Measurements from ENCODE around the gene NOL7.

DNA sequence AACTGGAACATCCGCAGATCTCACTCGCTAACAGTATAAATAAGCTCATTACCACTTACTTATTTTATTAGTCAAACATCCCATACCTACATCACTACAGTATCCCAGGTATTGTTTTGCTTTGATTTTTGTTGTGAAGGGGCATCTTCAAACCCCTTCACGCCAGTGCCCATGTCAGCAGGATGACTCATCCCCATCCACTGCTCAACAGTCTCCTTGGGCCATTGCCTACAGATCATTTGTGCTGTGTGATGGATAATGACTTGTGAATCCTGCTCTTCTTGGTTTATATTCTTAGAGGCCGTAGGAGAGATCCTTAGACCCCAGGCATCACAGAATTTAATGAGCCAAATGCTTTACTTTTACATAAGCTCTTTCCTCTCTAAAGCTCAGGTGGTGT, 49.2 kb upstream of the NOL7 start:
- TF ChIP-seq, protein P1, sequence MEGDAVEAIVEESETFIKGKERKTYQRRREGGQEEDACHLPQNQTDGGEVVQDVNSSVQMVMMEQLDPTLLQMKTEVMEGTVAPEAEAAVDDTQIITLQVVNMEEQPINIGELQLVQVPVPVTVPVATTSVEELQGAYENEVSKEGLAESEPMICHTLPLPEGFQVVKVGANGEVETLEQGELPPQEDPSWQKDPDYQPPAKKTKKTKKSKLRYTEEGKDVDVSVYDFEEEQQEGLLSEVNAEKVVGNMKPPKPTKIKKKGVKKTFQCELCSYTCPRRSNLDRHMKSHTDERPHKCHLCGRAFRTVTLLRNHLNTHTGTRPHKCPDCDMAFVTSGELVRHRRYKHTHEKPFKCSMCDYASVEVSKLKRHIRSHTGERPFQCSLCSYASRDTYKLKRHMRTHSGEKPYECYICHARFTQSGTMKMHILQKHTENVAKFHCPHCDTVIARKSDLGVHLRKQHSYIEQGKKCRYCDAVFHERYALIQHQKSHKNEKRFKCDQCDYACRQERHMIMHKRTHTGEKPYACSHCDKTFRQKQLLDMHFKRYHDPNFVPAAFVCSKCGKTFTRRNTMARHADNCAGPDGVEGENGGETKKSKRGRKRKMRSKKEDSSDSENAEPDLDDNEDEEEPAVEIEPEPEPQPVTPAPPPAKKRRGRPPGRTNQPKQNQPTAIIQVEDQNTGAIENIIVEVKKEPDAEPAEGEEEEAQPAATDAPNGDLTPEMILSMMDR (conservative IDR thresholded peaks at IDR 0.05; ENCODE audit: low read depth, low read length) = no peak
- TF ChIP-seq EZH2 (IDR thresholded peaks at IDR 0.05; ENCODE audit: low read length, unreplicated experiment) = no peak
- no peak for TF ChIP-seq EZH2phosphoT487 (IDR thresholded peaks at IDR 0.05; ENCODE audit: borderline replicate concordance, low read length)

Data from PC-3 (cell line).